Measurements from ENCODE around the gene NUDT8.

GRCh38 chr11:67656278-67656922, 26.7 kb upstream of the NUDT8 start:
- TF ChIP-seq TAF1 (IDR thresholded peaks at IDR 0.05; ENCODE audit: low read depth), result no peak
- TF ChIP-seq CEBPB (IDR thresholded peaks at IDR 0.05), result no peak
- TF ChIP-seq, protein P1, sequence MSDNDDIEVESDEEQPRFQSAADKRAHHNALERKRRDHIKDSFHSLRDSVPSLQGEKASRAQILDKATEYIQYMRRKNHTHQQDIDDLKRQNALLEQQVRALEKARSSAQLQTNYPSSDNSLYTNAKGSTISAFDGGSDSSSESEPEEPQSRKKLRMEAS (IDR thresholded peaks at IDR 0.05), result no peak
- no peak for TF ChIP-seq TEAD4 (IDR thresholded peaks at IDR 0.05)
- TF ChIP-seq REST (IDR thresholded peaks at IDR 0.05; ENCODE audit: low read depth), result no peak
- no peak for TF ChIP-seq YY1 (IDR thresholded peaks at IDR 0.05; ENCODE audit: low read depth)
- no peak for TF ChIP-seq CREB1 (IDR thresholded peaks at IDR 0.05; ENCODE audit: low read depth)
- TF ChIP-seq FOXM1 (IDR thresholded peaks at IDR 0.05; ENCODE audit: borderline replicate concordance, low read depth), result no peak
- no peak for TF ChIP-seq TCF12 (IDR thresholded peaks at IDR 0.05; ENCODE audit: low read depth)
- no peak for TF ChIP-seq EP300 (IDR thresholded peaks at IDR 0.05; ENCODE audit: borderline replicate concordance)
- no peak for TF ChIP-seq RAD21 (IDR thresholded peaks at IDR 0.05; ENCODE audit: low read depth)
- no peak for TF ChIP-seq EGR1 (IDR thresholded peaks at IDR 0.05)
- no peak for TF ChIP-seq NFIC (IDR thresholded peaks at IDR 0.05)
- TF ChIP-seq, protein P2, sequence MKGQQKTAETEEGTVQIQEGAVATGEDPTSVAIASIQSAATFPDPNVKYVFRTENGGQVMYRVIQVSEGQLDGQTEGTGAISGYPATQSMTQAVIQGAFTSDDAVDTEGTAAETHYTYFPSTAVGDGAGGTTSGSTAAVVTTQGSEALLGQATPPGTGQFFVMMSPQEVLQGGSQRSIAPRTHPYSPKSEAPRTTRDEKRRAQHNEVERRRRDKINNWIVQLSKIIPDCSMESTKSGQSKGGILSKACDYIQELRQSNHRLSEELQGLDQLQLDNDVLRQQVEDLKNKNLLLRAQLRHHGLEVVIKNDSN (IDR thresholded peaks at IDR 0.05), result no peak
